Measurements from ENCODE around the gene PRDM1.

The PRDM1 gene

DNA sequence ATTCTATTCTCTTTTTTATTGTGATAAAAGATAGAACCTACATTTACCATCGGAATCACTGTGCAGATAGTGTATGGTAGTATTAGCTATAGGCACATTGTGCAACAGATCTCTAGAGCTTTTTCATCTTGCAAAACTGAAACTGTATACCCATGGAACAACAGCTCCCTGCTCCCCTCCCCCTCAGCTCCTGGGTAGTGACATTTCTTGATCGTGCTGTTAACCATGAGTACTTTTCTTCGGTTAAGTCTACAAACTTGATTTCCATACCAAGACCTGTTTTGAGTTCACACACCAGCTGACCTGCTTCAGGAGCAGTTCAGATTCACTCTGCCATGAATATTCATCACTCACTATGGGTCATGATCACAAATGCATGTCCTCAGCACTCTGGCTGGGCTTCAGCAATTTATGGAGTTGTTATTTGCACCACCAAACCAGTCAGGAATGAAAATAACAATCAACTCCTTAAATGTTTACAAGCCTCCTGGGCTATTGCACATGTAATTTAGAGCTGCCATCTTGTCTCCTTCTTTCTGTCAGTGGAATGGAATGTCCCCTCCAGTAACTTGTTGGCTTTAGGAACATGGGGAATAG, 32.8 kb downstream of the PRDM1 start:
- no peak for DNase-seq

GRCh38 chr6:106119546-106119945, 33.4 kb downstream of the PRDM1 start:
- DNase-seq: no peak

GRCh38 chr6:106120006-106120405, 33.9 kb downstream of the PRDM1 start:
- no peak for DNase-seq

- no peak for DNase-seq
These were observed 34.3 kb downstream of the PRDM1 start for GRCh38 chr6:106120406-106120805.

GRCh38 chr6:106122306-106122918, 36.3 kb downstream of the PRDM1 start:
- DNase-seq: no peak

- no peak for DNase-seq
These were observed 37.0 kb downstream of the PRDM1 start for GRCh38 chr6:106122938-106123656.

- no peak for DNase-seq
These were observed 37.9 kb downstream of the PRDM1 start for GRCh38 chr6:106124015-106124414.

DNA sequence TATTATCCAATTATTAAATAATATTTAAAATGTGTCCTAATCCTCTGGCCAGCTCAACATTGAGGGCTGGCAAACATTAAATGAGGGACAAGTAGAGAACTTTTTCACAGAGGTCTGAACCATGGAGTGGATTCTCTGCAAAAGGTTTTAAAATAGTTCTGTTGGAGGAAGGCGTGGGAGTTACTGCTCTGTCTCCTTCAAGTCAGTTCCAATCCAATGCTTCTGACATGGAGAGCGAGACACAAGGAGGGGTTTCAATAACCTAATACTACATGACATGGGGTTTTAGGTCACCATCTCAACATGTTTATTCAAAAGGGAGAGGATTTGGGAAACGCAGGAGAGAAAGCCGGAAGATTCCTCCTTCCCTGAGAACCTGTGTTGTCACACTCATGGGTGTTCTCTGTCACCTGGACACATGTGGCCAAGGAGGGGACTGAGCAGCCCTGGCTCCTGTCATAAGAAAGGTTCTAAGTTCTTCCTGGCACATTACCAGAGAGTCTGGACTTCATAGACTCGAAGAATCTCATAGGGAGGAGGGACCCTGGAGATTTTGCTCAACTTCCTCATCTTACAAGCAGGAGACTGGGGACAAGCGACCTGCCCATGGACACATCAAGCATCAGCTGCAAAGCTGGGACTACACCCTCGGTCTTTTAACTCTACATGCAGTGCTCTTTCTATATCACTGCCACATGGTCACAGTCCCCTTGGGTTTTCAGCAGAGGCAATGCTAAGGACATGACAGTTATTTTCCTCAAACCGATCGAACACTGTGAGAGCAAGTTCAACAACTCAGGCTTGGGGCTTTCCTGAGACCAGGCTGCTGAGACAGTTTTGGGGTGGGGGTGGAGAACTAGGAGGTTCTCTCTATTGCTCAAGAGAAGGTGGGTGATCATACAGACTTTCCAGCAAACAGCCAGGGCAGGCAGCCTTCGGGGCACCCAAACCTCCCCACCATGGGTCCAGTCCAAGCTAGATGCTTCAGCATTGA, 38.6 kb downstream of the PRDM1 start:
- DNase-seq: no peak

GRCh38 chr6:106125925-106126435, 39.8 kb downstream of the PRDM1 start:
- DNase-seq: no peak

DNA sequence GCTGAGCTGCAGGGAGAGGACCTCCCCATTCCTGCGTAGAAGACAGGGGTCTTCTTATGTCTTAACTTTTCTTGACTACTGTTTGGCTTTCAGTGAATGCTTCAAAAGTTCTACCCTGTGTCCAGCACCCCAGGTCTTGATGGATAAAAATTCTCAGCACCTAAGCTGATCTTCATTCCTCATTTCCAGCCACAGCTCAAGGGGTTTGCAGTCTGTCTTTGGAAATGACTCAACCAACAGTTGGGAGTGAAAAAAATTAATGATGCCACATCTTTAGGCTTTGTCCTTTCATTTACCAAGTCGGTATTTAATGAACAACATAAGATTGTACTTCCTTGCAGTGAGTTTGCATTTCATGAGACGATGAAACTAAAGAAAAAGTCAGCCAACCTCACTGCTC, 40.3 kb downstream of the PRDM1 start:
- no peak for DNase-seq

DNA sequence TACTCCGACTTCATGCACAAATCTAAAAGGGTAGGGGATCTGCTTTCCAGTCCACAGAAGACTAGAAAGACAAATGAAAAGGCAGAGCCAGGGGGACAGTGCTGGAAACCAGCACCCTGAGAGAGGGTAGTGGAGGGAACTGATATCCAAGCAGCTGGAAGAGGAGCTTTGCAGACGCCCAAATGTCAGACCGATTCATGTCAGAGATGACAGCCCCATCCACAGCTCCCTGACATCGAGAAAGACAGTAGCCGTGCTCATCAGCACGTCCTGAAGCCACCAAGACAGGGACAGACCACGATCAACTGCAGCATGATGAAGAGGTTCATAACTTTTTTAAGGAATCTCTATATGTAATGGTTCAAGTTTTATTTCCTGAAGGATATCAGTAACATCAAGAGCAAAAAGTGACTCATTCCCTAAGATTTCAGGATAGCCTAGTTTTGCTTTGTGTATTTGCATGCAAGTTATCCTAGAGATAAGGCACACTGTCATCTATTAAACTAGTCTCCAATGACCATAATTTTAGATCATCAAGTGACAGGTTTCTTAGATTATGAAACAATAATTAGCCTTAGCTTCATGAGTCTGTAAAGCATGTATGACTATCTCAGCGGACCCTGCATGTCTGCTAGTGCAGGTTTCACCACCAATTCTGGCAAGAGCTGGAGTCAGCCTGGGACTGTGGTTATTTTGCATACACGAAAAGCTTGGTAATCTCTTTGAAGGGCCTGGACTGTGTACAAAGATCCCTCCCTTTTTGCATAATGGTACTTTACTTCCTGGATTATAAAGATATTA, 43.0 kb downstream of the PRDM1 start:
- DNase-seq: no peak

- DNase-seq: no peak
These were observed 46.1 kb downstream of the PRDM1 start for GRCh38 chr6:106132153-106132698.

GRCh38 chr6:106133040-106133439, 46.9 kb downstream of the PRDM1 start:
- DNase-seq: no peak

- no peak for DNase-seq
These were observed 48.1 kb downstream of the PRDM1 start for GRCh38 chr6:106134087-106134770.

GRCh38 chr6:106134906-106135634, 48.9 kb downstream of the PRDM1 start:
- DNase-seq: no peak

GRCh38 chr6:106135911-106136571, 49.9 kb downstream of the PRDM1 start:
- DNase-seq: no peak

- no peak for DNase-seq
These were observed 50.7 kb downstream of the PRDM1 start for GRCh38 chr6:106136845-106137244.

- DNase-seq: no peak
These were observed 52.0 kb downstream of the PRDM1 start for GRCh38 chr6:106138151-106138550.

GRCh38 chr6:106141441-106142237, 55.5 kb downstream of the PRDM1 start:
- DNase-seq: peak; percentile 37
